ENCODE measurements around the gene ANGPTL2. TPM values are rescaled to one million over a fixed set of nuclear protein-coding genes. Genes with fewer than 3 reads are reported as not detected.

The ANGPTL2 gene
- total RNA-seq, 4 donors from 2014 or later: 10.2 to 65.3 (median 32.0) TPM

DNA sequence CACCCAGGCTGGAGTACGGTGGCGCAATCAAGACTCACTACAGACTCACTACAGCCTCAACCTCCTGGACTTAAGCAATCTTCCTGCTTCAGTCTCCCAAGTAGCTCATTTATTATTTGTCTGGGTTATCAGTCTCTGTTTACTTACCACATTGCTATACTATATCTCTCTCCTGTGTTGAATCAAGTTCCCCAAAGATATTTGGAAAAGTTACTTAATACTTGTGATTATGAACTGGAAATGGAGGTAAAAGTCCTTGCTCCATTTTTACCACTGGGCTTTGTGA is 55.6 kb downstream of the ANGPTL2 start:
- intact Hi-C loops (cut with DNase I; ENCODE audit: low total_unique reads): no loop called here
- no peak for TF ChIP-seq POLR2A (IDR thresholded peaks at IDR 0.05)
- TF ChIP-seq, protein P1, sequence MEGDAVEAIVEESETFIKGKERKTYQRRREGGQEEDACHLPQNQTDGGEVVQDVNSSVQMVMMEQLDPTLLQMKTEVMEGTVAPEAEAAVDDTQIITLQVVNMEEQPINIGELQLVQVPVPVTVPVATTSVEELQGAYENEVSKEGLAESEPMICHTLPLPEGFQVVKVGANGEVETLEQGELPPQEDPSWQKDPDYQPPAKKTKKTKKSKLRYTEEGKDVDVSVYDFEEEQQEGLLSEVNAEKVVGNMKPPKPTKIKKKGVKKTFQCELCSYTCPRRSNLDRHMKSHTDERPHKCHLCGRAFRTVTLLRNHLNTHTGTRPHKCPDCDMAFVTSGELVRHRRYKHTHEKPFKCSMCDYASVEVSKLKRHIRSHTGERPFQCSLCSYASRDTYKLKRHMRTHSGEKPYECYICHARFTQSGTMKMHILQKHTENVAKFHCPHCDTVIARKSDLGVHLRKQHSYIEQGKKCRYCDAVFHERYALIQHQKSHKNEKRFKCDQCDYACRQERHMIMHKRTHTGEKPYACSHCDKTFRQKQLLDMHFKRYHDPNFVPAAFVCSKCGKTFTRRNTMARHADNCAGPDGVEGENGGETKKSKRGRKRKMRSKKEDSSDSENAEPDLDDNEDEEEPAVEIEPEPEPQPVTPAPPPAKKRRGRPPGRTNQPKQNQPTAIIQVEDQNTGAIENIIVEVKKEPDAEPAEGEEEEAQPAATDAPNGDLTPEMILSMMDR (IDR thresholded peaks at IDR 0.05): no peak
- no peaks in the 10 kb centered on the region for H3K36me3 ChIP-seq
- no peaks in the 10 kb centered on the region for H3K4me1 ChIP-seq
- H3K27ac ChIP-seq: no peak overlapping the region
- no peak for DNase-seq
- no peaks in the 10 kb centered on the region for H3K9me3 ChIP-seq
- H3K4me3 ChIP-seq: no peak overlapping the region
- no peaks in the 10 kb centered on the region for H3K27me3 ChIP-seq

DNA sequence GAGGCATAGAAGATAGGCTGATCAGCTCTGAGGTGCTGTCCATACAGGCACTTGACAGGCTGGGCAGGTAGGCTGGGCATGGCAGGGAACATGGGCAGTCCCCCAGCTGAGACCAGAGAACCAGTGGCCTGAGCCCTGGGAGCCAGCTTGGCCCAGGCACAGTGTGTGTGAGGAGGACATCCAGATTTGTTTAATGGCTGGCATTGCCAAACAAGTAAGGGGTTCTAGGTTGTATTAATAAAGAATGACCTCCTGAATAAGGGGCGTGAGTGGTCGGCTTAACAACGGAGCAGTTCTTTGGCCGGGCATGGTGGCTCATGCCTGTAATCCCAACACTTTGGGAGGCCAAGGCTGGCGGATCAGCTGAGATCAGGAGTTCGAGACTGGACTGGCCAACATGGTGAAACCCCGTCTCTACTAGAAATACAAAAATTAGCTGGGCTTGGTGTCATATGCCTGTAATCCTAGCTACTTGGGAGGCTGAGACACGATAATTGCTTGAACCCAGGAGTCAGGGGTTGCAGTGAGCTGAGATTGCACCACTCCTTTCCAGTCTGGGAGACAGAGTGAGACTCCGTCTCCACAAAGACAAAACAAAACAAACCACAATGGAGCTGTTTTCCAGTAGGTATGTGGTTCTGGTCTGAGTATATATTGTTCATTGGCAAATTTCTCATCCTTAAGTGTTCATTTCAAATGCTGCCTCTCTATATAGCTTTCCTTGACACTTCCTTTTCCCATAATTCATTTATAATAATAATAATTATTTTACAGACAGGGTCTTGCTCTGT is 56.2 kb downstream of the ANGPTL2 start:
- DNase-seq: no peak
- no peaks in the 10 kb centered on the region for H3K36me3 ChIP-seq
- H3K4me1 ChIP-seq: no peaks in the 10 kb centered on the region
- intact Hi-C loops (cut with DNase I; ENCODE audit: low total_unique reads): no loop called here
- no peak overlapping the region for H3K27ac ChIP-seq
- H3K4me3 ChIP-seq: no peak overlapping the region
- H3K27me3 ChIP-seq: no peaks in the 10 kb centered on the region
- H3K9me3 ChIP-seq: no peaks in the 10 kb centered on the region
- no peak for TF ChIP-seq POLR2A (IDR thresholded peaks at IDR 0.05)
- TF ChIP-seq, protein P1 (IDR thresholded peaks at IDR 0.05): no peak

DNA sequence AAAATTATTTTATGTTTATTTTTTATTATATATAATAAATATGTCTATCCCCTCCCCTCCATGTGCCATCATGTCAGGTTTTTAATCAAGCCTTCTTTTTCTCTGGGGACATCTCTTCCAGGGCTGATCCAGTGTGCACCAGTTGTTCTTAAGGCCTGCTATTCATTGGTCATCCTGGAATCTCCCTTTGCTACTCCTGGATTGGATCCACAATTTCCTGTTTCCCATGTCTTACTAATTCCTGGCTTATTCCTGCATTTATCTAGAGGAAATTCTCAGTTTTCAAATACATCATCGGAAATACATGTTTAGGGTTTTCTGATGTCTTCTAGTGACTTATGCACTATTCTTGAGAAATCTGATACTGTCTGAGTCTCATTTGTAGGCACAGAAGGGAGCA is 56.8 kb downstream of the ANGPTL2 start:
- DNase-seq: no peak
- intact Hi-C loops (cut with DNase I; ENCODE audit: low total_unique reads): no loop called here
- H3K36me3 ChIP-seq: no peaks in the 10 kb centered on the region
- no peaks in the 10 kb centered on the region for H3K27me3 ChIP-seq
- no peaks in the 10 kb centered on the region for H3K4me1 ChIP-seq
- TF ChIP-seq POLR2A (IDR thresholded peaks at IDR 0.05): no peak
- no peak overlapping the region for H3K4me3 ChIP-seq
- no peaks in the 10 kb centered on the region for H3K9me3 ChIP-seq
- no peak overlapping the region for H3K27ac ChIP-seq

DNA sequence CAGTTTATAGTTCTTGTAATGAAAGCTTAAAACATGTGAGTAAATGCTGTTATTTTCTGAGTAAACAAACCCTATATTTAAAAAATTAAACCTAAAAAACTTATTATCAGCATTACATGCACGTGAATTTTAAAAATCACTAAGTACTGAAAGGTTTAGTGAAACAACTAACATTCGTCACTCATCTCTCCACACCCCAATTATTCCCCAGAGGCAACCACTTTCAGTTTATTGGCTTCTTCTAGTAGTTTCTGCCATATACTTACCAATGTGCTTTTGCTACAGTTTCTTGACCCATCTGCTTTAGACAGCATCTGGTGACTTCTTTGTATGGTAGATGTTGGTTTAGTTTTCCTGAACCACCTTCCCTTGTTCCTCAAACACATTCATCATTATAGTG is 58.1 kb downstream of the ANGPTL2 start:
- intact Hi-C loops (cut with DNase I; ENCODE audit: low total_unique reads): no loop called here

DNA sequence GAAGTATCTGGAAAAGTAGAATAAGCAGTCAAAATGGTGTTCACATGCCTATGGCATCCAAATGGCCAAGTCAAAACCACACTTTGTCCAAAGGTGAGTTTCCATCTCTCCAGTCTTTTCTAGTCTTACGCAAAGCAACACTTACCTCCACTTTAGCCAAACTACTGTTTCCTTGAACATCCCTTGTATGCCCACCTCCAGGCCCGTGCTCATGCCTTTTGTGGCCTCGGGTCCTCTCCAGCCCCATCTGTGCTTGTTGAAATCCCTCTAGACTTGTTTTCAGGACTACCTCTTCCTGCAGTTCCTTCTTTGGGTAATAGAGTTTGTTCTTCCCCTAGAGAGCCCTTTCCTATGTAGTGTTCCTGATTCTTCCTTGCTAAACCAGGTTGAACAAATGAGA is 61.0 kb downstream of the ANGPTL2 start:
- DNase-seq: no peak
- H3K9me3 ChIP-seq: no peaks in the 10 kb centered on the region
- no peaks in the 10 kb centered on the region for H3K4me1 ChIP-seq
- no peaks in the 10 kb centered on the region for H3K36me3 ChIP-seq
- H3K27me3 ChIP-seq: no peaks in the 10 kb centered on the region
- TF ChIP-seq, protein P1 (IDR thresholded peaks at IDR 0.05): no peak
- TF ChIP-seq POLR2A (IDR thresholded peaks at IDR 0.05): no peak
- no peak overlapping the region for H3K4me3 ChIP-seq
- intact Hi-C loops (cut with DNase I; ENCODE audit: low total_unique reads): no loop called here
- H3K27ac ChIP-seq: no peak overlapping the region

More for the DNA sequence above, 58.1 kb downstream of the ANGPTL2 start:
- Histone ChIP-seq H3K27me3 (no peaks in the 10 kb centered on the region), H3K27ac (no peak overlapping the region), H3K9me3 (no peaks in the 10 kb centered on the region), H3K4me3 (no peak overlapping the region), H3K36me3 (no peaks in the 10 kb centered on the region), H3K4me1 (no peaks in the 10 kb centered on the region)
- DNase-seq: no peak
- no peak for TF ChIP-seq POLR2A (IDR thresholded peaks at IDR 0.05)
- TF ChIP-seq, protein P1 (IDR thresholded peaks at IDR 0.05): no peak

Measured in uterus (tissue), 4 donors.